BJ (cell line): ENCODE results near the gene KIAA0232. TPM values are rescaled to one million over a fixed set of nuclear protein-coding genes. Genes with fewer than 3 reads are reported as not detected.

Experiments
- CTCF ChIA-PET: fragments of 350-600 bp; formaldehyde crosslinking; extraction: SDS; loops from one replicate; lab custom pipeline; 2021; ENCODE audit warnings: antibody characterized with exemption, inconsistent platforms; lab: Yijun Ruan, JAX
- POLR2A ChIA-PET: fragments of 300-600 bp; sonication (Branson Sonifier 250); formaldehyde crosslinking; extraction: SDS; loops from one replicate; lab custom pipeline; 2021; ENCODE audit warnings: antibody characterized with exemption; lab: Charles Lee
- DNase-seq: peaks from one replicate; pipeline ENCODE4 v3.0.0-alpha.2; 2011; ENCODE audit warnings: low read depth
- H3K27me3 ChIP-seq: 2 replicates; pipeline ENCODE4 v1.6.0; 2011; ENCODE audit warnings: low read length; ENCODE audit not compliant: control insufficient read depth, insufficient read depth
- H3K36me3 ChIP-seq: 2 replicates; pipeline ENCODE4 v1.5.1; 2011; ENCODE audit warnings: low read length; ENCODE audit not compliant: control insufficient read depth, insufficient read depth
- H3K4me3 ChIP-seq: 2 replicates; pipeline ENCODE4 v1.5.1; 2011; ENCODE audit warnings: low read depth, mild to moderate bottlenecking, control low read depth, low read length
- CTCF ChIP-seq: IDR thresholded peaks from 2 replicates; pipeline ENCODE4 v1.5.1; 2011; ENCODE audit warnings: low read depth, mild to moderate bottlenecking, control low read depth, inconsistent platforms, low read length, moderate library complexity; ENCODE audit not compliant: insufficient read depth
- polyA plus RNA-seq: library from polyadenylated mRNA; depleted of rRNA; stranded (reverse); fragments of >200 nt; gene quantifications from 2 replicates; pipeline ENCODE4 v1.2.3, GENCODE V29; 2011

The KIAA0232 gene
- polyA plus RNA-seq, 1 experiment, result 11.0 TPM

GRCh38 chr4:6747294-6748051, 35.1 kb upstream of the KIAA0232 start:
- POLR2A ChIA-PET, result interaction anchor here (0.6 kb wide), 1 partner anchor 11 kb away, joined by 12 read pairs; no protein-coding TSS in a partner anchor
- H3K36me3 ChIP-seq, result no peaks in the 10 kb centered on the region
- CTCF ChIA-PET, result interaction anchor here (0.5 to 3.7 kb wide), 2 partner anchors 30 to 126 kb away, joined by 4 to 9 read pairs; no protein-coding TSS in a partner anchor
- no peak for TF ChIP-seq CTCF
- H3K27me3 ChIP-seq, result no peaks in the 10 kb centered on the region; the same call in 1 of the 2 replicates
- H3K4me3 ChIP-seq, result no peak overlapping the region
- no peak for DNase-seq

GRCh38 chr4:6748286-6748685, 34.2 kb upstream of the KIAA0232 start:
- no peaks in the 10 kb centered on the region for H3K36me3 ChIP-seq
- no peak for TF ChIP-seq CTCF
- no peaks in the 10 kb centered on the region for H3K27me3 ChIP-seq
- H3K4me3 ChIP-seq, result no peak overlapping the region
- ChIA-PET POLR2A (no interaction called here), CTCF (interaction anchor here (0.5 to 3.7 kb wide), 2 partner anchors 31 to 125 kb away, joined by 4 to 9 read pairs; no protein-coding TSS in a partner anchor)
- DNase-seq, result no peak

DNA sequence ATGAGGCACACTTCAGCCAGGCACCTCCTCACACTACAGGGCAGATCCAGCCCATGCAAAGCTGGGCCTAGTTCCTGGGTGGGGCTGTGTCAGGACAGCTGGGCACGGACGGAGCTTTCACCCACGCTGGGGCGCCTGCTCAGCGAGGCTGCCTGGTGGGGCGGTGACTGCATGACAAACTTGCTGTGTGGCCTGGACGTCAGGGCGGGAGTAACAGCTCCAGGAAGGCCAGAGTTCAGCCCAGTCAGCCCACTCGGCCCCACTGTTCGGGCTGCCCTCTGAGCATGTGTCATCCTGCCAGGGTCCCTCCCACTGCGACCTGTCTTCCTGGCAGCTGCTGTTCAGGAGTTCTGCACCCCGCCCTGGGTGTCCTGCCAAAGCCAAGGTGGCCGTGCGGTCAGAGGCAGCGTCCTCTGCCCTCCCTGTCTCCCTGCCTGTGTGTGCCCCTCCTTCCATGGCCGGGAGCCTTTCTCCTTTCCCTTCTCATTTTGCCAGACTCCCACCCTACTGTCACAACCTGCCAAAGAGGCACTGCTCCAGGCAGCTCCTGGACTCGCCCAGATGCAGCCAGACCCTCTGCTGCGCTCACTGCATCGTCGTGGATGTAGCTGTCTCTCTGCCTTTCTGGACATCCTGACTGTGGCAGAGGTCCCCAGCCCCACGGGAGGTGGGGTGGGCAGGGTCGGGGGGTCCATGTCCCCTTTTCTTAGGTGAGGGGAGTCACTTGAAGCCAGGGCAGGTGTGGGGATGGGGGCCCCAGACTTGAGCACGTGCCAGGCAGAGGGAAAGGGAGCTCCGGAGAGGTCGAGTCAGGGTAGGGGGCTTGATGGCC, 33.0 kb upstream of the KIAA0232 start:
- H3K36me3 ChIP-seq, result no peaks in the 10 kb centered on the region
- ChIA-PET POLR2A (no interaction called here), CTCF (interaction anchor here (1.3 to 3.7 kb wide), 2 partner anchors 29 to 124 kb away, joined by 4 to 9 read pairs; no protein-coding TSS in a partner anchor)
- H3K27me3 ChIP-seq, result no peaks in the 10 kb centered on the region
- no peak for DNase-seq
- no peak; the same call in 1 of the 2 replicates for TF ChIP-seq CTCF
- no peak overlapping the region for H3K4me3 ChIP-seq

DNA sequence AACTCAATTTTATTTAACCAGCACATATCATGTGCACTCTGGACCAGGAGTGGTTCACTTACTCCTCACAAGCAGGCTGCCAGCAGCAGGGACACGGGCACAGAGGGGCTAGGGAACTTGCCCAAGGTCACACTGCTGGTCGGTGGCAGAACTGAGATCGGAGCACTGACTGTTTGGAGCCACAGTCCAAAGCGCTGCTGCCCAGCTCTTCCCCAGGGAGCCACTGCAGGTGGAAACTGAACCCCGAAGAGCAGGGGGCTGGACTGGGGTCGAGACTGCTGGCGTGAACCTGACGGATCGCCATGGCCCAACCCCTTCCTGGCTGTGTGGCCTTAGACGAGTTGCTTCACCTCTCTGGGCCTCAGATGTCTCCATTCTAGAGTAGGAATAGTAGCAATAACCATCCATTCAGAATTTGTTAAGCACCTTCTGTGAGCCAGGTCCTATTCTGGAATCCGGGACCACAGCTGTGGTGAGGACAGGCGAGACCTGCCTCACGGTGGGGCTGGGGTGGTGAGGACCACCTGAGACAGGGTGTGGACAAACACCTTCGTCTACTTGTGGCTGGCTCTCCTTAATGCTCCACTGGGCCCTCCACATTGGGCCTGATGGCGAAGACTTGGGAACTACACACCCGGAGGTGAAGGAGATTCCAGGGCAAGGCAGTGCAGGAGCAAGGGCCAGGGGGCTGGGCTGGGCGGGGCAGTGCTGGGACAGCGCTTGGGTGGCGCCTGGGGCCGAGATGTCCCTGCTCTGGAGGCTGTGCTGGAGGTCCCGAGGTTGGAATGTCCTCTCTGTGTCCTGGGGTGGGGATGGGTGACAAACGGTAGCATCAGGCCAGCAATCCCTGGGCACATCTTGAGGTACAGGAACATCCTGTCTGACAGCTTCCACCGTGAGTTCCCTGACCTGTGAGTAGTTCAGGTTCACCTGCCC, 32.0 kb upstream of the KIAA0232 start:
- no peaks in the 10 kb centered on the region for H3K27me3 ChIP-seq
- POLR2A ChIA-PET, result no interaction called here
- no peak overlapping the region for H3K4me3 ChIP-seq
- CTCF ChIA-PET, result interaction anchor here (0.9 to 3.7 kb wide), 3 partner anchors 30 to 123 kb away, joined by 4 to 9 read pairs (median 4); no protein-coding TSS in a partner anchor
- H3K36me3 ChIP-seq, result no peaks in the 10 kb centered on the region
- no peak for DNase-seq
- TF ChIP-seq CTCF, result no peak
